OCI-LY3 (cell line): Measurements from ENCODE around the gene MPV17L2.

Source experiments
- H2AFZ ChIP-seq: fragments of 200-600, 300-600 bp; shearing (Covaris generic); 2 replicates; pipeline ENCODE4 v1.6.0; 2014; ENCODE audit warnings: antibody characterized with exemption, low read depth, low read length
- H3K27ac ChIP-seq: fragments of 200-600, 300-600 bp; sonication (generic); 2 replicates; pipeline ENCODE4 v1.5.1; 2014; ENCODE audit warnings: mild to moderate bottlenecking, low read length, moderate library complexity, mixed read lengths
- H3K27me3 ChIP-seq: fragments of 200-600, 300-600 bp; sonication (generic); 2 replicates; pipeline ENCODE4 v1.6.1; 2014; ENCODE audit warnings: low read depth, low read length, mixed read lengths
- H3K36me3 ChIP-seq: fragments of 200-600, 300-600 bp; sonication (generic); replicated peaks from 2 replicates; pipeline ENCODE3; 2014; ENCODE audit warnings: low read depth, low read length, mixed read lengths
- H3K4me1 ChIP-seq: fragments of 300-600, 200-600 bp; sonication (generic); 2 replicates; pipeline ENCODE4 v1.6.1; 2014; ENCODE audit warnings: low read length, mixed read lengths
- H3K4me2 ChIP-seq: fragments of 200-600, 300-600 bp; sonication (generic); 2 replicates; pipeline ENCODE4 v1.6.1; 2014; ENCODE audit warnings: low read length, mixed read lengths
- H3K4me3 ChIP-seq: fragments of 300-600, 200-600 bp; sonication (generic); 2 replicates; pipeline ENCODE4 v1.5.1; 2014; ENCODE audit warnings: antibody characterized with exemption, mild to moderate bottlenecking, low read length, moderate library complexity
- H3K79me2 ChIP-seq: fragments of 300-600, 200-600 bp; shearing (Covaris generic); 2 replicates; pipeline ENCODE4 v1.6.1; 2014; ENCODE audit warnings: mild to moderate bottlenecking, low read length, mixed read lengths
- H3K9ac ChIP-seq: fragments of 300-600, 200-600 bp; shearing (Covaris generic); 2 replicates; pipeline ENCODE4 v1.6.0; 2014; ENCODE audit warnings: mild to moderate bottlenecking, low read length, moderate library complexity
- H3K9me3 ChIP-seq: fragments of 200-600, 300-600 bp; shearing (Covaris generic); 2 replicates; pipeline ENCODE4 v1.6.1; 2014; ENCODE audit warnings: low read length, mixed read lengths; ENCODE audit not compliant: insufficient read depth
- H4K20me1 ChIP-seq: fragments of 200-600, 300-600 bp; sonication (generic); 2 replicates; pipeline ENCODE4 v1.6.1; 2016; ENCODE audit warnings: low read length, mixed read lengths; ENCODE audit not compliant: insufficient read depth
- CTCF ChIP-seq: fragments of 200-600, 300-600 bp; sonication (generic); IDR thresholded peaks from 2 replicates; pipeline ENCODE4 v1.5.1; 2014; ENCODE audit warnings: antibody characterized with exemption, low read length, low read depth
- EZH2phosphoT487 ChIP-seq: fragments of 200-600 bp; shearing (Covaris generic); IDR thresholded peaks from 2 replicates; pipeline ENCODE4 v1.6.1; 2018; ENCODE audit warnings: antibody characterized with exemption, mixed run types, low read depth

Gene MPV17L2

DNA sequence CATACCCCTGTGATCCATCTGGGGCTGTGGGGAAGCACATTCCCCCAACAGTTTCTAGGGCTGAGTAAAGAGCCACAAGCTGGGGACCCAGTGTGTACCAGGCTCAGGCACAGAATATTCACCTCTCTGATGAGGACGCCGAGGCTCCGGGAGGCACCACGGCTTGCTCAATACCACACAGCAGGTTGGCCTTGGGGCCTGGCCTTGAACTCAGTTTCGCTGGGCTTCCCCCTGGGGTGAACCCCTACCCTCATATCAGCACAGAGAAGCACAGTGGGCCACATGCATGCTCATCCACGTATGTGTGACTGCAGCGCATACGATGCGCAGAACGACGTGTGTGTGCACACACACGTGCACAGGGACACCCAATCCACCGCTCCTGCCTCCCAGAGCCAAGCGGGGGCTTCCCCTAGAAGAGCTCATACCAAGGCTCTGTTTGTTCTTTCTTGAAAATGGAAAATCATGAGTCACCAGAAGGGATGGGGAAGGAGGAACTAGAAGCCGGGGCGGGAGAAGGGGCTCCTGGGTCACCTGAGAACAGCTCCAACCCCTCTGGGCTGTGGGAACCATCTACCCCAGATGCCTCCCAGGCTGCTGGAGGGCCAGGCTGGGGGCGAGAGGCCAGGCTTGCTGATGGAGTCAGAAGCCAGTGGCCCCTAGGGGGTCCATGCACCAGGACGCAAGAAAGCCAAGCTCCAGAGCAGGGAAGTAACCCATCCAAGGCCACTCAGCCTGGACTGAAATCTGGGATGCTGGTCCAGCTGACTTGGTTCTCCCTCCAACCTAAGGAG, 38.1 kb downstream of the MPV17L2 start:
- no peaks in the 10 kb centered on the region for H3K4me1 ChIP-seq
- H3K79me2 ChIP-seq: no peaks in the 10 kb centered on the region
- H4K20me1 ChIP-seq: no peaks in the 10 kb centered on the region; the same call in 1 of the 2 replicates
- no peak overlapping the region for H3K27ac ChIP-seq
- no peak overlapping the region for H2AFZ ChIP-seq
- no peaks in the 10 kb centered on the region for H3K36me3 ChIP-seq
- H3K9ac ChIP-seq: no peak overlapping the region
- H3K9me3 ChIP-seq: no peaks in the 10 kb centered on the region
- peaks cover 9% of the 10 kb centered on the region; the same call in 1 of the 2 replicates for H3K27me3 ChIP-seq
- H3K4me2 ChIP-seq: no peak overlapping the region
- TF ChIP-seq CTCF: no peak
- no peak for TF ChIP-seq EZH2phosphoT487
- no peak overlapping the region for H3K4me3 ChIP-seq

- H3K4me1 ChIP-seq: no peaks in the 10 kb centered on the region
- H3K4me3 ChIP-seq: no peak overlapping the region
- H3K36me3 ChIP-seq: no peaks in the 10 kb centered on the region
- H3K27ac ChIP-seq: no peak overlapping the region
- no peaks in the 10 kb centered on the region for H3K9me3 ChIP-seq
- no peak overlapping the region for H3K4me2 ChIP-seq
- no peak overlapping the region for H3K9ac ChIP-seq
- H4K20me1 ChIP-seq: no peaks in the 10 kb centered on the region; the same call in 1 of the 2 replicates
- H3K27me3 ChIP-seq: peaks cover 9% of the 10 kb centered on the region; the same call in 1 of the 2 replicates
- TF ChIP-seq CTCF (no peak), EZH2phosphoT487 (no peak)
- no peaks in the 10 kb centered on the region for H3K79me2 ChIP-seq
- no peak overlapping the region for H2AFZ ChIP-seq
These were observed 38.8 kb downstream of the MPV17L2 start for GRCh38 chr19:18231775-18232174.

DNA sequence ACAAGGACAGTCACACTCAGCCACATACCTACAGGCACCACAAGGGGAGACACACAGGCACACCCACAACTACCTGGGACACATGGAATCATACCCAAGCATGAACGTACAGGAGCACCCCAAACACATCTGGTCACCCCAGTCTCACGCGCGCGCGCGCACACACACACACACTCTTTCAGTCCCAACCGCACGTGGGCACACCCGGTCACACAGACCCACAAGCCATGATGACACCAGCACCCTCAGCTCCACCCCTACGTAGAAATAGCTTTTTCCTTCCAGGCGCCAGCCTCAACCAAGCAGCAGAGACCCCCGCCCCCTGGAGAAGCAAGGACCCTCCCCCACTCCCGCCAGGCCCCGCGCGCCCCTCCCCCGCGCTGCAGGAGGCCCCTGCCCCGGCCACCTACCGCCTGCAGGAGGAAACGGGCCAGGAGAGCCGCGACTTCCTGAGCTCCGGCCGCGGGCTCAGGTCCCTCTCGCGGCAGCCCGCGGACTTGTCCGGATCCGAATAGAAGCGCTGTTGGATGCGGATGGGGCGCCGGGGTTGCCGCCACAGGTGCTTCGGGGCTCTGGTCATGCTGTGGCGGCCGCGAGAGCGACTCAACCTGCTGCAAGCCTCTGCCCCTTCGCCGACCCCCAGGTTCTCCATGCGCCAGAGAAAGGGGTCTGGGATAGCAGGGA, 39.7 kb downstream of the MPV17L2 start:
- Histone ChIP-seq H3K27me3 (peaks cover 12% of the 10 kb centered on the region; the same call in 1 of the 2 replicates), H3K4me2 (no peak overlapping the region), H3K4me1 (no peaks in the 10 kb centered on the region), H3K79me2 (no peaks in the 10 kb centered on the region), H3K9me3 (no peaks in the 10 kb centered on the region), H3K36me3 (no peaks in the 10 kb centered on the region), H3K9ac (no peak overlapping the region), H3K27ac (no peak overlapping the region), H3K4me3 (no peak overlapping the region), H2AFZ (no peak overlapping the region), H4K20me1 (no peaks in the 10 kb centered on the region; the same call in 1 of the 2 replicates)
- TF ChIP-seq CTCF (no peak), EZH2phosphoT487 (no peak)

DNA sequence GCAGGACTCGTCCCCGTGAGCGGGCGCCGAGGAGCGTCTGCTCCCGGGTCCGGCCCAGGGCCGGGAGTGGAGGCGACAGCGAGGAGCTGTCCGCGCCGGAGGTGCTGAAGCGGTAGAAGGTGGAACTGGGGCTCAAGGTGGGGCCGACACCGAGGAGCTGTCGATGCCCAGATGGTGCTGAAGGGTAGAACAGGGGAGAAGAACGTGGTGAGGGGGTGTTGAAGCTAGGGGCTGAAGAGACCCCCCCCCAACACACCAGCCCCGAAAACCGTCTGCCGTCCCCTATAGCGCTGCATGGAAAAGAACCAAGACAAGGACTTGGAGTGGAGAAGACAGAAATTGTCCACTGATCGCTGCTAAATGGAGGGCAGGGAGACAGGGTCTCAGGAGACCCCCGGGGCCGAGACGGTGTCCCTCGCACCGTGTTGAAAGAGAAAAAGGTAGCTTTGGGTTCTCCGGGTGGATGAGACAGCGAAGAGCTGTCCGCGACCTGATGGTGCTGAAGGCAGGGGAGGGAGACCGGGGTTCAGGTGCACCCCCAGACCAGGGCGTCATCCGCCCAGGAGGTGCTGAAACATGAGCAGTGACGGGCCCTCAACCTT, 40.3 kb downstream of the MPV17L2 start:
- TF ChIP-seq EZH2phosphoT487 (no peak), CTCF (no peak)
- H3K9me3 ChIP-seq: no peaks in the 10 kb centered on the region
- no peak overlapping the region for H3K4me3 ChIP-seq
- no peaks in the 10 kb centered on the region for H3K4me1 ChIP-seq
- H3K27ac ChIP-seq: no peak overlapping the region
- H3K79me2 ChIP-seq: no peaks in the 10 kb centered on the region
- H3K27me3 ChIP-seq: peaks cover 12% of the 10 kb centered on the region; the same call in 1 of the 2 replicates
- no peaks in the 10 kb centered on the region for H3K36me3 ChIP-seq
- H3K4me2 ChIP-seq: no peak overlapping the region
- H4K20me1 ChIP-seq: no peaks in the 10 kb centered on the region; the same call in 1 of the 2 replicates
- no peak overlapping the region for H2AFZ ChIP-seq
- no peak overlapping the region for H3K9ac ChIP-seq
